GM18909 (cell line): ENCODE data around the gene C9orf152.
"Not testable (repeated sequence)": the region's sequence is repeated elsewhere in the genome, so short reads cannot be mapped to it uniquely, and the experiment has no call there.

ENCODE experiments used
- ATAC-seq: cut with Tn5 transposase; IDR thresholded peaks from one replicate; pipeline ENCODE4 v1.9.1; 2021; ENCODE audit warnings: mild to moderate bottlenecking; ENCODE audit not compliant: unreplicated experiment, poor library complexity

Gene C9orf152

GRCh38 chr9:110208031-110208430, at the start of gene C9orf152:
C9orf152 (minus strand) TSS chr9:110208159; CDS start chr9:110207579, 580 bp downstream.
- ATAC-seq, result no peak

- ATAC-seq, result peak; percentile 0
Observed at GRCh38 chr9:110257097-110257841, 49.3 kb upstream of the C9orf152 start.

- ATAC-seq, result peak; percentile 77
Observed at GRCh38 chr9:110256380-110257096, 48.6 kb upstream of the C9orf152 start, which contains the start of gene TXN. TXN (minus strand) TSS chr9:110256507; CDS start chr9:110256435, 72 bp downstream.

GRCh38 chr9:110255463-110256379, 47.8 kb upstream of the C9orf152 start:
- ATAC-seq, result peak; percentile 30

GRCh38 chr9:110255034-110255462, 47.1 kb upstream of the C9orf152 start:
- no peak for ATAC-seq

- no peak for ATAC-seq
Observed at GRCh38 chr9:110254500-110254899, 46.5 kb upstream of the C9orf152 start.

- no peak for ATAC-seq
Observed at GRCh38 chr9:110252509-110253139, 44.7 kb upstream of the C9orf152 start.

- not testable (repeated sequence) for ATAC-seq
Observed at GRCh38 chr9:110251770-110252169, 43.8 kb upstream of the C9orf152 start.

GRCh38 chr9:110251212-110251611, 43.3 kb upstream of the C9orf152 start:
- no peak for ATAC-seq

- no peak for ATAC-seq
Observed at GRCh38 chr9:110249603-110250002, 41.6 kb upstream of the C9orf152 start.

- no peak for ATAC-seq
Observed at GRCh38 chr9:110248361-110248760, 40.4 kb upstream of the C9orf152 start.

GRCh38 chr9:110246214-110246613, 38.3 kb upstream of the C9orf152 start:
- ATAC-seq, result no peak

GRCh38 chr9:110244616-110245015, 36.7 kb upstream of the C9orf152 start:
- ATAC-seq, result no peak

- no peak for ATAC-seq
Observed at GRCh38 chr9:110241858-110242321, 33.9 kb upstream of the C9orf152 start.

- ATAC-seq, result no peak
Observed at GRCh38 chr9:110241260-110241857, 33.4 kb upstream of the C9orf152 start.

GRCh38 chr9:110240198-110240597, 32.2 kb upstream of the C9orf152 start:
- ATAC-seq, result no peak

GRCh38 chr9:110228321-110228720, 20.4 kb upstream of the C9orf152 start:
- no peak for ATAC-seq

- ATAC-seq, result no peak
Observed at GRCh38 chr9:110224583-110224982, 16.6 kb upstream of the C9orf152 start.

GRCh38 chr9:110220809-110221208, 12.8 kb upstream of the C9orf152 start:
- ATAC-seq, result no peak
